ENCODE measurements around the gene CCDC61.

Gene CCDC61

GRCh38 chr19:46015687-46016425 lies 20.6 kb downstream of the CCDC61 start:
- DNase-seq (ENCODE audit: low read depth): no peak

- DNase-seq (ENCODE audit: low read depth): peak; percentile 73
Measured at GRCh38 chr19:46016426-46017094, 21.3 kb downstream of the CCDC61 start.

GRCh38 chr19:46017095-46017429 lies 21.8 kb downstream of the CCDC61 start:
- no peak for DNase-seq (ENCODE audit: low read depth)

- no peak for DNase-seq (ENCODE audit: low read depth)
Measured at GRCh38 chr19:46017874-46018675, 22.8 kb downstream of the CCDC61 start.

GRCh38 chr19:46018729-46019251 lies 23.5 kb downstream of the CCDC61 start:
- DNase-seq (ENCODE audit: low read depth): no peak

- DNase-seq (ENCODE audit: low read depth): no peak
Measured at GRCh38 chr19:46019270-46019669, 24.0 kb downstream of the CCDC61 start.

- no peak for DNase-seq (ENCODE audit: low read depth)
Measured at GRCh38 chr19:46020819-46021125, 25.5 kb downstream of the CCDC61 start.

- no peak for DNase-seq (ENCODE audit: low read depth)
Measured at GRCh38 chr19:46021531-46022041, 26.3 kb downstream of the CCDC61 start.

GRCh38 chr19:46022061-46022430 lies 26.8 kb downstream of the CCDC61 start:
- no peak for DNase-seq (ENCODE audit: low read depth)

- DNase-seq (ENCODE audit: low read depth): no peak
Measured at GRCh38 chr19:46022431-46023310, 27.4 kb downstream of the CCDC61 start, which contains the start of gene PGLYRP1. TSS of gene PGLYRP1 (minus strand) at chr19:46023053. CDS start at chr19:46023021, 32 bp downstream.

- no peak for DNase-seq (ENCODE audit: low read depth)
Measured at GRCh38 chr19:46023311-46023779, 28.1 kb downstream of the CCDC61 start.

- no peak for DNase-seq (ENCODE audit: low read depth)
Measured at GRCh38 chr19:46025835-46026234, 30.6 kb downstream of the CCDC61 start.

- no peak for DNase-seq (ENCODE audit: low read depth)
Measured at GRCh38 chr19:46030812-46031550, 35.7 kb downstream of the CCDC61 start.

- DNase-seq (ENCODE audit: low read depth): no peak
Measured at GRCh38 chr19:46031781-46032596, 36.7 kb downstream of the CCDC61 start.

- no peak for DNase-seq (ENCODE audit: low read depth)
Measured at GRCh38 chr19:46032597-46033025, 37.3 kb downstream of the CCDC61 start.

GRCh38 chr19:46033401-46033800 lies 38.1 kb downstream of the CCDC61 start:
- no peak for DNase-seq (ENCODE audit: low read depth)

- no peak for DNase-seq (ENCODE audit: low read depth)
Measured at GRCh38 chr19:46035546-46035945, 40.3 kb downstream of the CCDC61 start.

GRCh38 chr19:46035986-46036743 lies 40.9 kb downstream of the CCDC61 start:
- no peak for DNase-seq (ENCODE audit: low read depth)

- DNase-seq (ENCODE audit: low read depth): no peak
Measured at GRCh38 chr19:46036744-46037128, 41.5 kb downstream of the CCDC61 start.
